ENCODE measurements around the gene NCKAP1.
"Not testable (repeated sequence)": the region's sequence is repeated elsewhere in the genome, so short reads cannot be mapped to it uniquely, and the experiment has no call there.

NCKAP1 gene

DNA sequence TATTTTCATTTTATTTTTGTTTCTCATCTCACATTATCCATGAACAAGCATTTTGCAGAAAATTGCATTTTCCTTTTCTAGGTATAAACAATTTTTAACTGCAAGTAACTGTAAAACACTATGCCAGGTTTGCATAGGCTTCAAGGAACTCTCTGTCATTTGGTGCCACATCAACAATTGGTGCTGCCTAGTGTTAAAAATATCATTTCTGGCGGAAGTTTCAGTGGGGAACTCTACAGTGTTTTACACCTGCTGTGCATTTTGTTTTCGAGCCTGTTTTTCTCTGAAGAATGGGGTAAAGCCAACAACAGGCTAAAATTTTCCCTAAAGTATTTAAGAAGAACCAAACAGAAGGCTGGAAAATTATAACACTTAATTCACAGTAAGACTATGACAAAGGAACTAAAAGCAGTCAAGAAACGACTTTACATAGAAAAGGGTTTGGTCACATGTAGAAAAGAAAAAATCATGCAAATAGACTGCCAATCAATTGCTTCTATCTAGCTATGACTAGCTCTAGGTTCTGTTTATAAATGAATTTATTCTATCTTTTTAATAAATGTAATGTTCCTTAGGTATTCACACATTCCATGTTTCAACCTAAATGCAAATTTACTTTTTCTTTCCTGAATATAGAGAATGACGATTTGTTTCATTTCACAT, 150.4 kb downstream of the NCKAP1 start:
- no peak for TF ChIP-seq EZH2 (IDR thresholded peaks at IDR 0.05)
- no peak for TF ChIP-seq POLR2AphosphoS5 (IDR thresholded peaks at IDR 0.05; ENCODE audit: borderline replicate concordance, low read depth, low read length)
- TF ChIP-seq FOXP2 (optimal IDR thresholded peaks at IDR 0.05; ENCODE audit: control extremely low read depth, extremely low read length, insufficient read depth) = no peak
- Histone ChIP-seq H3K27ac (no peak overlapping the region), H3K36me3 (ENCODE audit: insufficient read depth, low read length) (no peaks in the 10 kb centered on the region), H3K9ac (ENCODE audit: insufficient read length) (no peak overlapping the region), H3K4me3 (no peak overlapping the region), H3K9me3 (ENCODE audit: low read depth, low read length) (no peaks in the 10 kb centered on the region)
- no peak for DNase-seq (ENCODE audit: low read depth, low spot score)

DNA sequence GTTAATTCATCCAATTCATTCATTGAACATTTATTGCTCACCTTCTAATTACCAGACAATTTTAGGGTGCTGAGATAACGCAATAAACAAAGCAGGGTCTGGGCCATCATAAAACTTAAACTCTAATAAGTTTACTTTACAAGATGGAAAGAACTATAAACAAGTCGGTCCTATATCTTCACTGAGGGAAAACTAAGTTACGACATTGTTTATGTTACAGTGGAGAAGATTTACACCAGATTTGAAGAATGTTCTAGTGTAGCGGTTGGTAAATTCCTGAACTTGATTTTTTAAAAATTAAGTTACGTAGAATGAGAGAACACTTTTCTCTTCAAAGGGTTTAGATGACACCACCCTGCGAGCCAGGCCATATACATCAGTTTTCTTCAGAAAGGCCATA, 151.2 kb downstream of the NCKAP1 start:
- TF ChIP-seq POLR2AphosphoS5 (IDR thresholded peaks at IDR 0.05; ENCODE audit: borderline replicate concordance, low read depth, low read length) (no peak), EZH2 (IDR thresholded peaks at IDR 0.05) (no peak), FOXP2 (optimal IDR thresholded peaks at IDR 0.05; ENCODE audit: control extremely low read depth, extremely low read length, insufficient read depth) (no peak)
- no peak overlapping the region for H3K9ac ChIP-seq (ENCODE audit: insufficient read length)

DNA sequence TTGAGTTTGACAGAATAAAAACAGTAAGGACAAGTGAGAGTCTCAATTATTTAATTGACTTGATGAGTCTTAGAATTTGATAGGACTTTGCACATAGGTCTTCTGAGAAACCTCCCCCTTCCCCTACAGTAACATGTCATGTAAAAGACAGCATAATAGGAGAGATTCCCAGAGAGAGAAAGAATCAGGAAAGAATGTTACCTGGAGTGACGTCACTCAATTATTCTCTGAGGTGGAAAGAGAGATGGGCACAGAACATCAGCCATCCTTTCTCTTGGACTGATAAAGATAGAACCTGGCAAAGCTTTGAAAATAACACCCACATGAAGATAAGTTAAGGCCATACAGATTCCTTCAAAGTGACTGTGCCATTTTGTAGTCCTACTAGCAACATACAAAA, 152.5 kb downstream of the NCKAP1 start:
- no peak for TF ChIP-seq FOXP2 (optimal IDR thresholded peaks at IDR 0.05; ENCODE audit: control extremely low read depth, extremely low read length, insufficient read depth)
- no peak for TF ChIP-seq POLR2AphosphoS5 (IDR thresholded peaks at IDR 0.05; ENCODE audit: borderline replicate concordance, low read depth, low read length)
- TF ChIP-seq EZH2 (IDR thresholded peaks at IDR 0.05) = no peak
- Histone ChIP-seq H3K4me3 (no peak overlapping the region), H3K27ac (no peak overlapping the region), H3K9ac (ENCODE audit: insufficient read length) (no peak overlapping the region), H3K36me3 (ENCODE audit: insufficient read depth, low read length) (no peaks in the 10 kb centered on the region), H3K9me3 (ENCODE audit: low read depth, low read length) (no peaks in the 10 kb centered on the region)
- DNase-seq (ENCODE audit: low read depth, low spot score) = no peak

More for the DNA sequence above, 151.2 kb downstream of the NCKAP1 start:
- H3K36me3 ChIP-seq (ENCODE audit: insufficient read depth, low read length) = no peaks in the 10 kb centered on the region
- no peak for DNase-seq (ENCODE audit: low read depth, low spot score)
- H3K9me3 ChIP-seq (ENCODE audit: low read depth, low read length) = no peaks in the 10 kb centered on the region
- H3K4me3 ChIP-seq = no peak overlapping the region
- H3K27ac ChIP-seq = no peak overlapping the region

- Histone ChIP-seq H3K27ac (no peak overlapping the region), H3K36me3 (ENCODE audit: insufficient read depth, low read length) (no peaks in the 10 kb centered on the region), H3K9ac (ENCODE audit: insufficient read length) (no peak overlapping the region), H3K4me3 (no peak overlapping the region), H3K9me3 (ENCODE audit: low read depth, low read length) (no peaks in the 10 kb centered on the region)
- TF ChIP-seq EZH2 (IDR thresholded peaks at IDR 0.05) (no peak), POLR2AphosphoS5 (IDR thresholded peaks at IDR 0.05; ENCODE audit: borderline replicate concordance, low read depth, low read length) (no peak), FOXP2 (optimal IDR thresholded peaks at IDR 0.05; ENCODE audit: control extremely low read depth, extremely low read length, insufficient read depth) (no peak)
- no peak for DNase-seq (ENCODE audit: low read depth, low spot score)
These were observed 154.8 kb downstream of the NCKAP1 start for GRCh38 chr2:182883451-182883850.

DNA sequence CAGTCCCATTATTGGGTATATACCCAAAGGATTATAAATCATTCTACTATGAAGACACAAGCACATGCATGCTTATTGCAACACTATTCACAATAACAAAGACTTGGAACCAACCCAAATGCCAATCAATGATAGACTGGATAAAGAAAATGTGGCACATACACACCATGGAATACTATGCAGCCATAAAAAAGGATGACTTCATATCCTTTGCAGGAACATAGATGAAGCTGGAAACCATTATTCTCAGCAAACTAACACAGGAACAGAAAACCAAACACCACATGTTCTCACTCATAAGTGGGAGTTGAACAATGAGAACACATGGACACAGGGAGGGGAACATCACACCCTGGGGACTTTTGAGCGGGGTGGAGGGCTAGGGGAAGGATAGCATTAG, 158.2 kb downstream of the NCKAP1 start:
- H3K9ac ChIP-seq (ENCODE audit: insufficient read length); H3K9me3 ChIP-seq (ENCODE audit: low read depth, low read length); H3K27ac ChIP-seq; H3K36me3 ChIP-seq (ENCODE audit: insufficient read depth, low read length); H3K4me3 ChIP-seq; DNase-seq (ENCODE audit: low read depth, low spot score): not testable (repeated sequence)

GRCh38 chr2:182876653-182877052, 161.6 kb downstream of the NCKAP1 start:
- H3K36me3 ChIP-seq (ENCODE audit: insufficient read depth, low read length) = not testable (repeated sequence)

GRCh38 chr2:182870227-182870626, 168.0 kb downstream of the NCKAP1 start:
- Histone ChIP-seq H3K27ac (no peak overlapping the region), H3K9me3 (ENCODE audit: low read depth, low read length) (no peaks in the 10 kb centered on the region), H3K9ac (ENCODE audit: insufficient read length) (no peak overlapping the region), H3K4me3 (no peak overlapping the region), H3K36me3 (ENCODE audit: insufficient read depth, low read length) (no peaks in the 10 kb centered on the region)
- DNase-seq (ENCODE audit: low read depth, low spot score) = no peak
- TF ChIP-seq FOXP2 (optimal IDR thresholded peaks at IDR 0.05; ENCODE audit: control extremely low read depth, extremely low read length, insufficient read depth) (no peak), POLR2AphosphoS5 (IDR thresholded peaks at IDR 0.05; ENCODE audit: borderline replicate concordance, low read depth, low read length) (no peak), EZH2 (IDR thresholded peaks at IDR 0.05) (no peak)

More at GRCh38 chr2:182876653-182877052, 161.6 kb downstream of the NCKAP1 start:
- not testable (repeated sequence) for H3K9ac ChIP-seq (ENCODE audit: insufficient read length); H3K27ac ChIP-seq; DNase-seq (ENCODE audit: low read depth, low spot score); H3K4me3 ChIP-seq; H3K9me3 ChIP-seq (ENCODE audit: low read depth, low read length)

- Histone ChIP-seq H3K36me3 (ENCODE audit: insufficient read depth, low read length) (no peaks in the 10 kb centered on the region), H3K9me3 (ENCODE audit: low read depth, low read length) (no peaks in the 10 kb centered on the region), H3K27ac (no peak overlapping the region; the same call in 1 of the 2 replicates), H3K4me3 (no peak overlapping the region), H3K9ac (ENCODE audit: insufficient read length) (no peak overlapping the region)
- DNase-seq (ENCODE audit: low read depth, low spot score) = no peak
- TF ChIP-seq FOXP2 (optimal IDR thresholded peaks at IDR 0.05; ENCODE audit: control extremely low read depth, extremely low read length, insufficient read depth) (no peak), POLR2AphosphoS5 (IDR thresholded peaks at IDR 0.05; ENCODE audit: borderline replicate concordance, low read depth, low read length) (no peak), EZH2 (IDR thresholded peaks at IDR 0.05) (no peak)
These were observed 170.0 kb downstream of the NCKAP1 start for GRCh38 chr2:182868054-182868796.
